Neutrophil (primary cell): ENCODE data around the gene TPST2.

Experiments used
- H3K27ac ChIP-seq: fragments of 200-600 bp; sonication (generic); 2 replicates; pipeline ENCODE4 v1.5.1; 2016; ENCODE audit warnings: mild to moderate bottlenecking, moderate library complexity
- H3K27me3 ChIP-seq: fragments of 200-600 bp; sonication (generic); 2 replicates; pipeline ENCODE4 v1.6.0; 2016; ENCODE audit warnings: mild to moderate bottlenecking
- H3K36me3 ChIP-seq: fragments of 200-600 bp; sonication (generic); 2 replicates; pipeline ENCODE4 v1.5.1; 2017
- H3K4me1 ChIP-seq, 2 experiments: fragments of 200-600 bp in 1 of 2; sonication (generic) in 1 of 2; 1 replicate in 1 of 2; 2 replicates in 1 of 2; pipeline versions ENCODE4 v1.5.1 to v1.6.1; 2013 to 2016; ENCODE audit warnings: low read depth in 1 of 2, low read length in 1 of 2, mild to moderate bottlenecking in 1 of 2, moderate library complexity in 1 of 2; ENCODE audit not compliant: control insufficient read depth in 1 of 2, insufficient read depth in 1 of 2
- H3K4me3 ChIP-seq, 2 experiments: fragments of 200-600 bp in 1 of 2; sonication (generic) in 1 of 2; 1 replicate in 1 of 2; 2 replicates in 1 of 2; pipeline ENCODE4 v1.5.1; 2013 to 2016; ENCODE audit warnings: low read depth in 1 of 2, low read length in 1 of 2, mild to moderate bottlenecking in 1 of 2, moderate library complexity in 1 of 2
- H3K9me3 ChIP-seq: fragments of 200-600 bp; sonication (generic); 2 replicates; pipeline ENCODE4 v1.5.1; 2016
- CTCF ChIP-seq: fragments of 200-600 bp; sonication (generic); IDR thresholded peaks from 2 replicates; pipeline ENCODE4 v1.5.1; 2016; ENCODE audit warnings: antibody characterized with exemption

The TPST2 gene

DNA sequence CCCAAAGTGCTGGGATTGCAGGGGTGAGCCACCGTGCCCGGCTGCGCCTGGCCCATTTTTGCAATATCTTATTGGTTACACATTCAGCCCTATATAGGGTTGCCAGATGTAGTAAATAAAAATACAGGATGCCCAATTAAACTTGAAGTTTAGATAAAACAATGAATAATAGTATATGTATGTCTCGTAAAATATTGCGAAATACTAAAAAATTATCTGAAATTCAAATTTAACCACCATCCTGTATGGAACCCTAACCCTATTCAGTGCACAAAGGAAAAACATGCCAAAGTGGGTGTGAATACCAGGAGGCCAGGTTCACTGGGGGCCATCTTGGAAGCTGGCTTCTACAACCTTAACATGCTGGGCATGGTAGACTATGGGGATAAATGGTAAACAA is 72.5 kb downstream of the TPST2 start:
- Histone ChIP-seq H3K27ac (no peak overlapping the region), H3K4me1 (peaks cover 7 to 11% of the 10 kb centered on the region in 2 experiments), H3K4me3 (no peak overlapping the region), H3K27me3 (no peaks in the 10 kb centered on the region), H3K36me3 (peaks cover 8% of the 10 kb centered on the region), H3K9me3 (no peaks in the 10 kb centered on the region)
- TF ChIP-seq CTCF = no peak

- Histone ChIP-seq H3K36me3 (no peaks in the 10 kb centered on the region), H3K27me3 (no peaks in the 10 kb centered on the region), H3K9me3 (no peaks in the 10 kb centered on the region), H3K4me3 (no peak overlapping the region), H3K27ac (no peak overlapping the region), H3K4me1 (peaks cover 13 to 17% of the 10 kb centered on the region in 2 experiments)
- TF ChIP-seq CTCF = no peak
These were observed 73.4 kb downstream of the TPST2 start for GRCh38 chr22:26516503-26516902.

DNA sequence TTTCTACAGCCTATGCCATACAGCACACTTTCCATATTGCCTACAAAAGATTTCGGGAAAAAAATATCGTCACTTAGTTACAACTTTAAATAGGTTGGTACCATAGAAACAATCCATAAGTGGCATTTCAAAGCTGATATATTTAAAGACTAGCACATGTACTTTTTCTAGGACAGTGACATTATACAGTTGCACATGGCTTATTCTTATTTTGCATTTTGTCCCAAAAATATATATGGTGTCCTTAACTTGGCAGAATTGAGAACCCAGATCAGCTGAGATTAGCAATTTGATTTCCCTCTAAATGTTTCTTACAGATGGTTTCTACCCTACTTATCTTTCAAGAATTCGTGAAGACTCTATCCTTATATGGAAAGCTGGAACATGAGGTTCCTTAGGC is 74.0 kb downstream of the TPST2 start:
- no peaks in the 10 kb centered on the region for H3K36me3 ChIP-seq
- no peaks in the 10 kb centered on the region for H3K27me3 ChIP-seq
- H3K4me1 ChIP-seq = peaks cover 18 to 23% of the 10 kb centered on the region in 2 experiments
- H3K4me3 ChIP-seq = no peak overlapping the region
- no peak overlapping the region for H3K27ac ChIP-seq
- H3K9me3 ChIP-seq = no peaks in the 10 kb centered on the region
- TF ChIP-seq CTCF = no peak

DNA sequence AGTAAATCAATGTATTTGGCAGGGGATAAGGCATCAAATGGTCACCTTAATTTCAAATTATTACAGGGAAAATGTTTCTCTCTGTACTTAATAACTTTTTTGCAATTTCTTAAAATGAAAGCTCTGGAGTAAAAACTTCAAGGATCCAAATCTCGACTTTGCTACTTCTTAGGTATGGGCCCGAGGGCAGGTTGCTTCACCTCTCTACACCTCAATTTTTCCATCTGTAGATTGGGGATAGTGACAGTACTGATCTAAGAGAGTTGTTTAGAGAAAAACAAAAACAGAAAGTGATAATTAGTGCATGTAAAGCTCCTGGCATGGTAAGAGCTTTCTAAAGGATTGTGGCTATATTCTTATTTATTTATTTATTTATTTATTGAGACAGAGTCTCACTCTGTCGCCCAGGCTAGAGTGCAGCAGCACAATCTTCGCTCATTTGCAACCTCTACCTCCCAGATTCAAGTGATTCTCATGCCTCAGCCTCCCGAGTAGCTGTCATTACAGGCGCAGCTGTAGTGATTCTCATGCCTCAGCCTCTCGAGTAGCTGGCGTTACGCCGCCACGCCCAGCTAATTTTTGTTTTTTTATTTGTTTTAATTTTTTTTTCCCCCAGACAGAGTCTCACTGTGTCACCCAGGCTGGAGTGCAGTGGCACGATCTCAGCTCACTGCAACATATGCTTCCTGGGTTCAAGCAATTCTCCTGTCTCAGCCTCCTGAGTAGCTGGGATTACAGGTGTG is 75.3 kb downstream of the TPST2 start:
- TF ChIP-seq CTCF = no peak
- H3K4me3 ChIP-seq = no peak overlapping the region
- H3K36me3 ChIP-seq = peaks cover 9% of the 10 kb centered on the region
- H3K27ac ChIP-seq = no peak overlapping the region
- H3K4me1 ChIP-seq = peaks cover 18 to 27% of the 10 kb centered on the region in 2 experiments
- no peaks in the 10 kb centered on the region for H3K27me3 ChIP-seq
- H3K9me3 ChIP-seq = no peaks in the 10 kb centered on the region

DNA sequence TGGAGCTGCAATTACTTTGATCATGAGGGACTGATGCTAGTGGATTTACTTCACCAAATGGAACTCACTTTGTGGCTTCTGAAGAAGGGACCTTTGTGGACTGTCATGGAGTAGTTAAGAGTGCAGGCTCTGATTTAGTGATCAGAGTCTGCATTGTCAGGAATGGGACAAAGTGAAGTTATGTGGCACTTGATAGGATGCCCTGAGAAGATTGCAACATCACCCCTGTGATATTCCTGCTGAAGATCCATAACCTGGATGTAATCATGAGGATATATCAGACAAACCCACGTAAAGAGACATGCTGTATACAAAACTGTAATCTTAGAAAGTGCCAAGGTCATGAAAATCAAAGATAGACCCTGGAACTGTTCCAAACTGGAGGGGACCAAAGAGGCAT is 76.1 kb downstream of the TPST2 start:
- Histone ChIP-seq H3K4me1 (peaks cover 18 to 27% of the 10 kb centered on the region in 2 experiments), H3K36me3 (peaks cover 17% of the 10 kb centered on the region), H3K27ac (no peak overlapping the region), H3K9me3 (no peaks in the 10 kb centered on the region), H3K27me3 (no peaks in the 10 kb centered on the region), H3K4me3 (no peak overlapping the region)
- no peak for TF ChIP-seq CTCF
